HG02973 (cell line): ENCODE data around the gene LRRK1.

Source experiments
- ATAC-seq: cut with Tn5 transposase; IDR thresholded peaks from one replicate; pipeline ENCODE4 v1.9.1; 2021; ENCODE audit warnings: moderate library complexity; ENCODE audit not compliant: unreplicated experiment

LRRK1 gene

DNA sequence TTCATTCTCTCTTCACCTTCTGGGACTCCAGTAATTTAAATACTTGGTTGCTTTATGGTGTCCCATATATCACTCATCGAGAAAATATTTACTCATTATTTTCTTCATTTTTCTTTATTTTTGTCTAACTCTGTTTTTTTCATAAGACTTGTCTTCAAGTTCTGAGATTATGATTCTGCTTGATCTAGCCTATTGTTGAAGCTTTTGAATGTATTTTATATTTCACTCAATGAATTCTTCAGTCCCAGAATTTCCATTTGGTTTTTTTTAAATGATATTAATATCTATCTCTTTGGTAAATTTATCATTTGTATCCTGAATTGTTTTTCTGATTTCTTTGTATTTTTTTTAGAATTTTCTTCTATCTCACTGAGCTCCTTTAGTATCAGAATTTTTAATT lies 117.0 kb downstream of the LRRK1 start:
- ATAC-seq = no peak

DNA sequence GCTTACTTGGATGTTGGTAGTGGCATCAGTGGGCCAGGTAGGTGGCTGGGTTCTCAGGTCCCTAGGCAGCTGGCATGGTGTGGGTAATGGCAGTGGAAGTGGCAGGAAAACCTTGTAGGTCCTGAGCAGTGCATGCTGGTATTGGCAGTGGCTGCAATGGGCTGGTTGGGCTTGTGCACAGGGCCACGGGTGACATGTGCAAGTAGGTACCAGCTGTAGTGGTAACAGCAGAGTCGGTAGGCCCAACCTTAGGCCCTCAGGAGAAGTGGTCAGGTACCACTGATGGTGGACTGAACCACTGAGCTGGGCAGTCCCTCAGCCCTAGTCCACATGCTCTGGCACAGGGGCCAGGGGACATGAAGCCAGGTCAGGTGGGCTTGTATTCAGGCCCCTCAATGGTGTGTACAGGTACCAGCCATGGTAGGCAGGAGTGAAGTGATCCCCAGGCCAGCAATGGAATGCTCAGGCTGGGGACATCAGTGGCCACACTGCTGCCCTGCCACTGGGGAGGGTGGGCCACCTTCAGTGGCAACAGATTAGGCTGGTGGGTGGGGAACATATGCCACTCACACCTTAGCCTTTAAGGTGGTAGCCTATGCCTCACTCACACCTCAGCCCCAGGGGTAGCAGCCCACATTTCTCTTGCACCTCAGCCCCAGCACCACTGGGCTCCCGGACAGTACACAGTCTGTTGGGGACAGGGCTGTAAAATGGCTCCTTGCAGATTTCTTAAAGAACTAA lies 118.1 kb downstream of the LRRK1 start:
- no peak for ATAC-seq

DNA sequence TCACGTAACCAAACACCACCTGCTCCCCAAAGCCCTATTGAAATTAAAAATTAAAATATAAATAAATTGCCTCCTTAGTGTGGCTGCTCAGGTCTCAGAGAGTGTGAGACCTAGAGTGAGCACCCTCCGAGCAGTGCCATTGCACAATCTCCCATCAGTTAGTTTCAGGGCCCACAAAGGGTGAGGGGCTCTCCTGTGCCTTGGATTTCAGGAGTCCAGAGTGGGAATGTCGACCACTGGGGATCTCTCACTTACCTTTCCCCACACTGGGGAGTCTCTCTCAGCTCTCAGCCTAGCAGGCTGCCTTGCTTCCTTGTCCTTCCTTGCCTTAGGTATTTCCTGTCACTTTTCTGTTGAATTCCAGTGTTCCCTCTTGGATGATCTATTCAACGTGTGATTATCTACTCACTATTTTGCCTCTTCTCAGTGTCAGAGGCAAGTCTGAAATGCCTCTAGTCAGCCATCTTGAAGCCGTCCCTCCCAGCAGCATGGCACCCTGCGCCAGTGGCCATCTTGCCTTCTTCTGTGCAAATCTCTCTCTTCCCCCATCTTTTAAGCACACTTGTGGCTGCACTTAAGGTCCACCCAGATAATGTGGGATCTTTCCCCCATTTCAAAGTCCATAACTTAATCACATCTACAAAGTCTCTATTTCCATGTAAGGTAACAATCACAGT lies 119.3 kb downstream of the LRRK1 start:
- ATAC-seq = no peak

DNA sequence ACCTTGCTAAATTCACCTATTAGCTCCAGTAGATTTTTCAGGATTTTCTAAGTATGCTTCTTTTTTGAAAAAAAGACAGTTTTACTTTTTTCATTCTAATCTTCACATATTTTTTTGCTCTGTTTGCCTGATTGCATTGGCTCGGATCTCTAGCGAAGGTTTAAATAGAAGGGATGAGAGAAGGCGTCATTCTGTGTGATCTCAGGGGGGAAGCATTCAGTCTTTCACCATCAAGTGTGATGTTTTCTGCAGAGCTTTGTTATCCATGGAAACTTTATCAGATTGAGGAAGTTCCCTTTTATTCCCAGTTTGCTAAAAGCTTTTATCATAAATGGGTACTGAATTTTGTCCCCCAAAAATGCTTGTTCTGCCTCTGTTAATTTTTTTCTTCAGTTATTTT lies 120.3 kb downstream of the LRRK1 start:
- ATAC-seq = no peak

DNA sequence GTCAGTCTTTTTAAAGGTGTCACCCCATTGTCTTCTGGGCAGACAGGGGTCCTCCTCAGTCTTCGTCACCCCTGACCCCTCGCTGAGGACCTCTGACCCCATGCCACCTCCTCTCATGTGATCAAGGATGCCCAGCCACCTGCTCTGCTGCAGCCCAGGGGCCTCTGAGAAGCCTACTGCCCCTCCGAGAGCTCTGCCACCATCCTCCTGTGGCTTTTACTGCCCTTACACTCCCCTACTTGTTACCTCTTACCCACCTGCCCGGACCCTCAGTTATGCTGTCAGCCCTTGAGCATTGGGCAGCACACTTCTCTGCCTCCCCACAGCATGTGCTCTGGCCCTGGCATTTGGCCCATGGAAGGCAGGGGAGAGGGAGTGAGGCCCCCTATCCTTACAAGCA lies 123.2 kb downstream of the LRRK1 start:
- ATAC-seq = no peak

DNA sequence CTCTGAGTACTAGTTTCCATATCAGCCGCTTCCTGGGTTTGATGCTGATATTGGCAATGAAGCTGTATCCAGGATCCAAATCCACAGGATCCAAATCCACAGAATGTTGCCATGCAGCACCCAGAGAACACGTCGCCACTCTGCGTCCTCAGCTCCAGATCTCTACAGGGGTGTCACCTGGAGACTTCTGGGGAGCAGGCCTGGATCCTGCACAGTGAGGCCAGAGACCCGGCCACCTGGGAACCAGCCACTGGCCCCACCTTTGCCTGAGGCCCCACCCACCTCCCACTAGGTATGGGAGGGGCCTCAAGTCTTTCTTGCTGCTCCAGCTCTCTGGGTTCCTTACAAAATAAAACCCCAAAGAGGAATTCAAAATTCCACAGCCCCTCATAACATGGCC lies 123.9 kb downstream of the LRRK1 start:
- no peak for ATAC-seq

DNA sequence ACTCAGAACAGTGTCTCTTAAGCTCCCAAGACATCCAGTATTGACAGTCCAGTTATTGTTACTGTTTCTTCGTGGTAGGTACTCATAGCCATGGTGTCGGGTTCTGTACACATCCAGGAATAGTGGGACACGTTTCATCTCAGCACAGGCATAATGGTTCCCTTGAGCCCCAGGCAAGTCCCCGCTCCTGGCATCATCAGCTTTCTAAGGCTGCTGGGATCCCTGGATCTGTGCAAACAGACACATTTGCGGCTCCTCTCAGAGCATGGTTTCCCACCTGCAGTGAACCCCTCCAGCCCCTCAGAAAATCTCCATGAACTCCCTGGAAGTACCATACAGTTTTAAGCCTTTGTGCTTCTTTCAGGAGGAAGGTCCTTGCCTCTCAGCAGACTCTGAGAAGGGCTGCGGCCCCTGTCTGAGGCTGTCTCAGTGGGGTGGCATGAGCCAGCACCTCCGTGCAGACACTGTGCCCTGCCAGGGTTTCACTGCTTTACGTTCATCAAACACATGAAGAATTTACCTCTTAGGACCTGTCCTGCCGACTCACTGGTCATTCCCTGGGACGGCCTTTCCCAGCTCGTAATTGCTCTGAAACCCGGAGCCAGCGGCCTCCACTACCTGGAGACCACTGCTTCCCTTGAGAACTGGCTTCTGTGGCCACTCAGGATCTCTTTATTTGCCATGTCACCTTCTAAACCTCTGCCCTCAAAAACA lies 124.9 kb downstream of the LRRK1 start:
- no peak for ATAC-seq

DNA sequence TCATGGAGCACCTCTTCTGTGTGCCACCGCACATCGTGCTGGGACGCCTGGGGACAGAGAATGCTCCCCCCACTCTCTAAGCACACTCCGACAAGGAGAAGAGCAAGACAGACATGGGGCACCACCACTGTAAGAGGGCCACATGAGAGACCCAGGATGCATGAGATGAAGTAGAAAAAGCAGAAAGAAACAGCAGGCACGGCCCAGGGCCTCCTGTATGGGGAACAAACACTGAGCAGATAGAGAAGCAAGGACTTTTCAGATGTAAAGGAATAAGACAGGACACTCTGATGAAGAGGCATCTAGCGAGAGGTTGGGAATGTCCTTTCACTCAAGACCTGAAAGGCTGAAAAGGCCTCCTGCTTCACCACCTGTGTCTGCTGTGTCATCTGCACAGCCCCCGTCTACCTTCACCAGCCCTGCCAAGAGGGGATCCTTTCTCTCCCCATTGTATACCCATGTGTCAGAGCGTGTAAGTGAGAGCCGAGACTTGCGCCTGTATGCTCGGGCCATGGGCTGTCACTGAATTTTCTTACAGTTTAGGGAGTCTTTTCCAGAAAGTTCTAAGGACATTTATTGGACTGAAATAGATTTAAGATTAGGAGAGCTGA lies 125.6 kb downstream of the LRRK1 start:
- ATAC-seq = no peak

DNA sequence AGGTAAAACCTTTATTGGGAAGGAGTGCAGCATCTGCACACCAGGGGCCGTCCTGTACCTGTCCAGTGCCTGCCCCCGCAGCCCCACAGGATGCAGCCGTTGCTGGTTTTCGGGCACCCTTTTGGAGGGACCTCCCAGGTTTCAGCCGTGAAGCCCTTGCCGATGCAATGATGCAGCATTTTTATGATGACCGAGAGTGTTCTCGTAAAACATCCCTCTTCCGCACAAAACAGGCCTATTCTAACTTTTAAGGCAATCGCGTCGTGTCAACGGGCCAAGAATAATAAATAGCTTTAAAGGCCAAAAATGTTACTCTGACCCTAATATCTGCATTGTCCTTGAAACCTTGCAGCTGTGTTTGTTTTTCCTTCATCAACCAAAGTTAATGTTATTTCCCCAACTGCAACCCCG lies 126.1 kb downstream of the LRRK1 start:
- no peak for ATAC-seq

DNA sequence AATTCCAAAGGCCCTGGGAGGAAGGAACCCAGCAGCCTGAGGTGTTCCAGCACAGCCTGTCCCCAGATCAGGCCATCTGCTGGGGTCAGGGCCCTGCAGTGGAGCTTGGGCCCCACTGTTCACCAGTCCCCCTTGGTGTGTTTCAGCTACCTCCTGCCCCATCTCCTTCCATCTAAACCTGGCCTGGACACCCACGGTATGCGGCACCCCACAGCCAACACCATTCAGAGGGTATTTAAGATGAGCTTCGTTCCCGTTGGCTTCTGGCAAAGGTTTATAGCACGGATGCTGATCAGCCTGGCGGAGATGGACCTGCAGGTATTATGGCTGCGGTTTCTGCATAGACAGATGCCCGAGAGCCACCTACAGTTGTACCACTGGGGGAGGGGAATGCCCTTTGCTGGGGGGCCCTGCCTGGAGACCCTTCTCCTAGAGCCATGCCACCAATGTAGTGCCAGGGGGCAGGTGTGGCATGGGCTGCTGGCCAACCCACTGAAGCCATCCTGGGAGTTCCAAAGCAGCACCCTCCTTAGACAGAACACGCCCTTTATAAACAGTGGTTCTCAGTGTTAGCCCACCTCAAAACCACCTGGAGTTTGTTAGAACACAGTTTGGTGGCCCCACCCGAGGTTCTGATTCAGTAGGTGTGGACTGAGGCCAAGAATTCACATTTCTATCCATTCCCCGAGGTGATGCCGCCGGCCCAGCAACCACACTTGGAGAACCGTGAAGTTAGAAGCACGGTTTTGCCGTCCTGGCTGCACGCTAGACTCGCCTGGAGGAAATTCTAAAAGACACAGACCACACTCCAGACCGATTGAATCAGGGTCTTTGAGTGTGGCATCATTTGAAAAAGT lies 126.9 kb downstream of the LRRK1 start:
- no peak for ATAC-seq

DNA sequence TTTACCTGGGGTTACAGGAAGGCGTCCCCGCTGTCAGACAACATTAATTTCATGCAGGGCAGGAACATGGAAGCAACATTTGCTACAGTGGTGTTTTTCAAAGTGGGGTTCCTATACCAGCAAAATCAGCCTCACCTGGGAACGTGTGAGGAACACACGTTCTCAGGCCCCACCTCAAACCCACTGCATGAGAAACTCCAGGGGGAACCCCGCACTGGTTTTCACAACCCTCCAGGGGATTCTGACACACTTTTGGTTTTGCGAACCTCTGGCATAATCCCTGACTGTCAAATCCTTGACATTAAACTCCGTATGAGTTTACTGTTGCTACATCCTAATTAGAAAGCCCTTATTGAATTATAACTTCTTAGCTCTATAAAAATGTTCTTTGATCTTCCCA lies 127.7 kb downstream of the LRRK1 start:
- ATAC-seq = no peak

DNA sequence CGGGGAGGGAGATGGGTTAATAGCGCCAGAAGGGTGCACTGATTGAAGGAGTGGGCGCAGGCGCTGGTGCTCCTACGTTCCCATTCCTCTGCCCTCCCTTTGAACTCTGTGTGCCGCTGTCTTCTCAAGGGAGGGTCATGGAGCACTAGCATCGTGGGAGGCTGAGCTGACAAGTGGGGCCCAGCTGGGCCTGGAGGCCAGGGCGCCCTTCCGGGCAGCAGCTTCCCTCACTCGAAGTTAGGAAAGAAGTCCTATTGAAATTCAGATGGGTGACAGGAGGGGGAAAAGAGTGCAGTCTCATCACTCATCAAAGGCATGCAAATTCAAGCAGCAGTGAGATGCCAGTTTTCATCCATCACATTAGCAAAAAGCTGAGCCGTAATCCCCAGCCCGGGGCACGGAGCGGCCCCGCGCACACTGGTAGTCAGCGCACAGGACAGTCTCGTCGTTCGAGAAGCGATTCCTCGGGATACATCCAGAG lies 128.2 kb downstream of the LRRK1 start:
- ATAC-seq = no peak

DNA sequence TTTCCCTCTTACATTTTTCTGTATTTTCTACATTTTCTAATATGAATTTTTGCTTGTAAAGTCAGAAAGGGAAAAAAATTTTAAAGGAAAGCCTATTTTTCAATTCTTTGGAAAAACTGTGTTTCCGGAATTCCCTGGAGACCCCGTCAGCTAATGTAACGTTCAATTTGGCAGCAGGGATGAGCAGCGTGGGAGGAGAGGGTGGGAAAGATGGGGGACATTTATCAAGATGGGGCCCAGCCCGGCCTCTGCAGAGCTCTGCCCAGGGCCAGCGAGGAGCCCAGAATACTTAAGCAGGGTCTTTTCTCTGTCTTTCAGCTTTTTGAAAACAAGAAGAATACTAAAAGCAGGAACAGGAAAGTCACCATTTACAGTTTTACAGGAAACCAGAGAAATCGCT lies 129.0 kb downstream of the LRRK1 start:
- ATAC-seq = no peak

DNA sequence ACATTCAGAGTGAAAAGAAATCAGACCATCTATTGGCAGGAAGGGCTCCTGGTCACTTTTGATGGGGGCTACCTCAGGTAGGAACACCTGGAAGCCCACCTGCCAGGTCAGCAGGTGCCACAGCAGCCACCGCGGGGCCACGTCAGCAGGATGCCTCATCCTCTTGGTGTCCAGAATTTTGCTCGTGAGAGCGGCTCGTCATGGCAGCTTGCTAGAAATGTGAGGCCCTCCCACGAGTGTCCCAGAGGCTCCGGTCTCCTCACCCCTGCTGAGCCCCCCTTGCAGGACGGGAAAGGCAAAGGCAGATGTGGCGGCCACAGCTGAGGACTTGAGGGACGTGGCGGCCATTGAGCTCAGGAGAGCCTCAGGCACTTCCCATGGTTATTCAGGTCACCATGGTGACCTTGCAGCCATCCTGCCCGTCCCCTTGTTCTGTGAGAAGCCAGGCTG lies 129.4 kb downstream of the LRRK1 start:
- ATAC-seq = no peak

DNA sequence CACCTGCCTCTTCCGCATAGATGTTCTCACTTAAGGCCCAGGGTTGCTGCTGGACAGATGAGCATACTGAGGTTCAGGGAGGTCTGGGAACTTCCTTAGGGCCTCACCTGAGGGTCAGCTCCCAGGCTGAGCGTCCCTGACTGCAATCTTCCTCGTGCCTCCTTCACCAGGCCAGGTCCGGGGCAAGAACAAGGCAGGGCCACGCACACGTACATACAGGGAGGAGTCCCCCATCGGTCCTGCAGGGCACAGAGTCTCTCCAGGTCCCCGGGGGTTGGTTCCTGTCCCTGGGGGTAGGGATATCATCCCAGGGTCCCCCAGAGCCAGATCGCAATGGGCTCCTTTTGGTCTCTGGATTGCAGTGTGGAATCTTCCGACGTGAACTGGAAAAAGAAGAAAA lies 130.1 kb downstream of the LRRK1 start:
- no peak for ATAC-seq

DNA sequence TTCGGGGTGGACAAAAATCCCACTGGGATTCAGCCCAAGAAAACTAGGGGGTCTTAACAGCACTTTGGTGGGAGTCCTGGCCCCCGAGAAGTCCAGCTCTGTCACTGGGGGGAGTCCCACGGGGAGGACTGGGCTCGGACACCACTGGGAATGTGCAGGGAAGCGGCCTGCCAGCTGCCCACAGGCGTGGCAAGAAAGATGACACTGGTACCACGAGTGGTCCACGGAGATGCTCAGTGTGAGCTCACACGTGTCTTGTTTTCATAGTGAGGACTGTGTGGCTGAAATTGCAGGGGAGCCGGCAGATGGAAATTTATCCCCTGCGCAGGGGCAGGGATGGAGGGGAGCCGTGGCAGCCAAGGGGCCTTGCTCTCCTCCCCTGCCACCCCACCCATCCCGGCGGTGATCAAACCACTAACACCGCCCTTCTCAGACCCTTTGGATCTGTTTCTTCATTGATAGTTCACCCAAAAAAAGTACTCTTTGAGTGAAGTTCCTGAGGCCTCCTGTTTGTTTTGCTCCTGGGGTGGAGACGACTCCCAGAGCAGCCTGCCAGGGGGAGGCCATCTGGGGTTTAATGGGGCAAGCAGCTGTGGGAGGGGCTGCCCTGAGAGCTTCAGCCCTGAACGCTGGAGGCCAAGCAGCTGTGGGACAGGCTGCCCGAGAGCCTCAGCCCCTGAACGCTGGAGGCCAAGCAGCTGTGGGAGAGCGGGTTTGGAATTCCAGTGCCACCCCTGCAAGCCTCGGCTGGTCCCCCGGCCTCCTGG lies 130.9 kb downstream of the LRRK1 start:
- no peak for ATAC-seq

DNA sequence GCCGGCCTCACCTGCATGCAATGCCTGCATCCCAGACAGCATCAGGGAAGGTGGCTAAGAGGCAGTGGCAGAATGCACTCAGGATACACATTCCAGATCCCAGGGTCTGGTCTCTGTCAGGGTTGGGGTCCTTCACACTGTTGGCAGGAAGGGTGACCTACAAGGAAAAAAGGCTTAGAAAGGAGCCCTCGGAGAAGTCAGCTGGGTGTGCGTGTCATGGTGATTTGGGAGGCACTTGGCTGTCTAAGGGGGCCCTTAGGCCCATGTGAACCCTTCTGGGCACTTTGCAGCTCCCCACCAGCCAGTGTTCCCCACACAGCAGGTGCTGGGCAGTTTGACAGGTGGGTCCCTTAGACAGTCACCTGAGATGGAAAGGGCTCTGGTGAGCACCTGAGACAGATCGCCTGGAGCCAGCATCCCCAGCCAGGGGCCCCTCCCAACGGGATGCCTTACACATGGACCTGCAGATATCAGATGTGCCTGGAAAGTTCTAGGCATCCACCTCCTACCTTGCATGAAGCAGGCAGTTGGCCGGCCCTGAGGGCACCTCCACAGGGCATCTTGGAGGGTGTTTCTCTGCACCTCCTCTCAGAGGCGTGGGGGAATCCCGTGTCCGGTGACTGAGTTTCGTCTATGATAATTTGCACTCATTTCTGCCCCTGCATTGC lies 131.6 kb downstream of the LRRK1 start:
- no peak for ATAC-seq

DNA sequence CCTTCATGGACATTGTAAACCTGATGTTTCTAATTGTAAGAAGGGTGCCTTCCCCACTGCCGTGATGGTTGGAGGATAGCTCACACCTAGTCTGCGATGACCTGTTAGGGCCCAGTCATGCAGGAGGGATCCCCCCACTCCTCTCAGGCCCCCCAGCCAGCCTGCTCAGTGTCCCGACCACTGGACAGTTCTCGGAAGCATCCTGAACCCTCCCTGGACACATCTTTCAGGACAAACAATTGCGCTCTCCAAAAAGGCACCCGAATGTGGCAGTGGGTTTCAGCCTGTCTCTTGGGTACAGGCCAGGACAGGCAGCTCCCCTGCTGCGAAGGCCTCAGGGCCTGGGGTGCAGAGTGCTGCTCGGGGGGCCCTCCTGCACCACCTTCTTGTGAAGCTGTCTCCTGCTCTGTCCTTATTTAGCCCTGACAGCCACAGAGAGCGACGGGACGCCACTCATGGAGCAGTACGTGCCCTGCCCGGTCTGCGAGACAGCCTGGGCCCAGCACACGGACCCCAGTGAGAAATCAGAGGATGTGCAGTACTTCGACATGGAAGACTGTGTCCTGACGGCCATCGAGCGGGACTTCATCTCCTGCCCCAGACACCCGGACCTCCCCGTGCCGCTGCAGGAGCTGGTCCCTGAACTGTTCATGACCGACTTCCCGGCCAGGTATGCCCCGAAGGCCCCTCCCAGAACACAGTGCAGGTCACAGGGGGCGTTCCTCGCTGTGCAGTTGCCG lies 132.3 kb downstream of the LRRK1 start:
- no peak for ATAC-seq
